GM18498 (cell line): Measurements from ENCODE around the gene RIMBP3C.
"Not testable (repeated sequence)": the region's sequence is repeated elsewhere in the genome, so short reads cannot be mapped to it uniquely, and the experiment has no call there.

Experiments used
- ATAC-seq: cut with Tn5 transposase; IDR thresholded peaks from one replicate; pipeline ENCODE4 v1.9.1; 2021; ENCODE audit warnings: mild to moderate bottlenecking, moderate library complexity; ENCODE audit not compliant: unreplicated experiment

The RIMBP3C gene

GRCh38 chr22:21551361-21551760 is at the start of gene RIMBP3C:
TSS of gene RIMBP3C (minus strand) at chr22:21551461. CDS start at chr22:21550976, 485 bp downstream.
- ATAC-seq, result not testable (repeated sequence)

GRCh38 chr22:21599053-21599893 is 48.0 kb upstream of the RIMBP3C start:
- ATAC-seq, result no peak

GRCh38 chr22:21598302-21598701 is 47.0 kb upstream of the RIMBP3C start:
- ATAC-seq, result no peak

GRCh38 chr22:21596356-21597135 is 45.3 kb upstream of the RIMBP3C start:
- ATAC-seq, result not testable (repeated sequence)

- ATAC-seq, result no peak
Observed at GRCh38 chr22:21594865-21595452, 43.7 kb upstream of the RIMBP3C start.

- no peak for ATAC-seq
Observed at GRCh38 chr22:21593406-21594232, 42.4 kb upstream of the RIMBP3C start.

- ATAC-seq, result no peak
Observed at GRCh38 chr22:21592422-21592821, 41.2 kb upstream of the RIMBP3C start.

GRCh38 chr22:21591695-21592094 is 40.4 kb upstream of the RIMBP3C start:
- ATAC-seq, result no peak

GRCh38 chr22:21590809-21591641 is 39.8 kb upstream of the RIMBP3C start:
- ATAC-seq, result no peak

GRCh38 chr22:21589396-21589795 is 38.1 kb upstream of the RIMBP3C start:
- ATAC-seq, result no peak

GRCh38 chr22:21587803-21588611 is 36.7 kb upstream of the RIMBP3C start:
- ATAC-seq, result peak; percentile 88

GRCh38 chr22:21585389-21585788 is 34.1 kb upstream of the RIMBP3C start:
- no peak for ATAC-seq

- ATAC-seq, result no peak
Observed at GRCh38 chr22:21582801-21583740, 31.8 kb upstream of the RIMBP3C start.

GRCh38 chr22:21581009-21581713 is 29.9 kb upstream of the RIMBP3C start:
- ATAC-seq, result not testable (repeated sequence)

- ATAC-seq, result not testable (repeated sequence)
Observed at GRCh38 chr22:21580623-21581007, 29.4 kb upstream of the RIMBP3C start.

GRCh38 chr22:21579474-21579851 is 28.2 kb upstream of the RIMBP3C start:
- ATAC-seq, result no peak

- no peak for ATAC-seq
Observed at GRCh38 chr22:21573750-21574494, 22.7 kb upstream of the RIMBP3C start.
